GM04503 (cell line): ENCODE measurements around the gene TBX3.

Source experiments
- DNase-seq: peaks from one replicate; pipeline ENCODE4 v3.0.0-alpha.2; 2012; ENCODE audit warnings: low read depth

TBX3 gene

GRCh38 chr12:114682785-114683708 lies 928 bp downstream of the TBX3 start:
- DNase-seq, result no peak

GRCh38 chr12:114682106-114682784 lies 1.7 kb downstream of the TBX3 start:
- DNase-seq, result no peak

- DNase-seq, result no peak
Measured at GRCh38 chr12:114681116-114681871, 2.7 kb downstream of the TBX3 start.

GRCh38 chr12:114680604-114681069 lies 3.3 kb downstream of the TBX3 start:
- DNase-seq, result no peak

- DNase-seq, result no peak
Measured at GRCh38 chr12:114679942-114680341, 4.0 kb downstream of the TBX3 start.

- DNase-seq, result no peak
Measured at GRCh38 chr12:114679452-114679875, 4.5 kb downstream of the TBX3 start.

GRCh38 chr12:114678718-114679117 lies 5.3 kb downstream of the TBX3 start:
- no peak for DNase-seq

GRCh38 chr12:114678028-114678427 lies 5.9 kb downstream of the TBX3 start:
- DNase-seq, result no peak

GRCh38 chr12:114676142-114676741 lies 7.7 kb downstream of the TBX3 start:
- no peak for DNase-seq

GRCh38 chr12:114674251-114675047 lies 9.5 kb downstream of the TBX3 start:
- no peak for DNase-seq

GRCh38 chr12:114673901-114674250 lies 10.1 kb downstream of the TBX3 start:
- no peak for DNase-seq

- DNase-seq, result no peak
Measured at GRCh38 chr12:114673169-114673833, 10.7 kb downstream of the TBX3 start.

- no peak for DNase-seq
Measured at GRCh38 chr12:114672817-114673168, 11.2 kb downstream of the TBX3 start.

GRCh38 chr12:114671443-114672411 lies 12.2 kb downstream of the TBX3 start:
- DNase-seq, result no peak

- DNase-seq, result no peak
Measured at GRCh38 chr12:114671066-114671442, 12.9 kb downstream of the TBX3 start.

- DNase-seq, result no peak
Measured at GRCh38 chr12:114670291-114670980, 13.5 kb downstream of the TBX3 start.

- DNase-seq, result no peak
Measured at GRCh38 chr12:114669401-114670290, 14.3 kb downstream of the TBX3 start.

- no peak for DNase-seq
Measured at GRCh38 chr12:114668886-114669288, 15.1 kb downstream of the TBX3 start.
